ENCODE results near the gene METTL22.
A peak's percentile ranks its signal among the peaks of the same experiment; 100 is the strongest.

Gene METTL22

GRCh38 chr16:8644211-8645140 lies 23.0 kb downstream of the METTL22 start:
- peak; percentile 84 for TF ChIP-seq CTCF (IDR thresholded peaks at IDR 0.05)
- Histone ChIP-seq H3K4me3 (ENCODE audit: low read depth in 1 of 2, low read length in 1 of 2) (peak overlapping the region; percentile 72 to 89), H3K4me1 (ENCODE audit: control insufficient read depth in 1 of 2, insufficient read depth in 1 of 2, low read depth in 1 of 2, low read length in 1 of 2) (peaks cover 30 to 33% of the 10 kb centered on the region in 2 experiments), H3K9me3 (no peaks in the 10 kb centered on the region), H3K27me3 (no peaks in the 10 kb centered on the region), H3K36me3 (peaks cover 66% of the 10 kb centered on the region), H3K27ac (peak overlapping the region; percentile 99)

- peak overlapping the region; percentile 99 for H3K27ac ChIP-seq
Measured at GRCh38 chr16:8645141-8645521, 23.6 kb downstream of the METTL22 start.

GRCh38 chr16:8645831-8646230 lies 24.3 kb downstream of the METTL22 start:
- H3K4me3 ChIP-seq (ENCODE audit: low read depth in 1 of 2, low read length in 1 of 2), result peak overlapping the region in 1 of 2 experiments; percentile 72
- TF ChIP-seq CTCF (IDR thresholded peaks at IDR 0.05), result no peak
- peaks cover 58% of the 10 kb centered on the region for H3K36me3 ChIP-seq
- peaks cover 30 to 33% of the 10 kb centered on the region in 2 experiments for H3K4me1 ChIP-seq (ENCODE audit: control insufficient read depth in 1 of 2, insufficient read depth in 1 of 2, low read depth in 1 of 2, low read length in 1 of 2)
- H3K27me3 ChIP-seq, result no peaks in the 10 kb centered on the region
- H3K9me3 ChIP-seq, result no peaks in the 10 kb centered on the region
- H3K27ac ChIP-seq, result peak overlapping the region; percentile 99

More at GRCh38 chr16:8645141-8645521, 23.6 kb downstream of the METTL22 start:
- Histone ChIP-seq H3K27me3 (no peaks in the 10 kb centered on the region), H3K36me3 (peaks cover 59% of the 10 kb centered on the region), H3K9me3 (no peaks in the 10 kb centered on the region), H3K4me1 (ENCODE audit: control insufficient read depth in 1 of 2, insufficient read depth in 1 of 2, low read depth in 1 of 2, low read length in 1 of 2) (peaks cover 30 to 33% of the 10 kb centered on the region in 2 experiments), H3K4me3 (ENCODE audit: low read depth in 1 of 2, low read length in 1 of 2) (peak overlapping the region; percentile 72 to 89)
- no peak for TF ChIP-seq CTCF (IDR thresholded peaks at IDR 0.05)

GRCh38 chr16:8646326-8647053 lies 25.0 kb downstream of the METTL22 start:
- no peaks in the 10 kb centered on the region for H3K27me3 ChIP-seq
- H3K4me3 ChIP-seq (ENCODE audit: low read depth in 1 of 2, low read length in 1 of 2), result no peak overlapping the region
- peak overlapping the region; percentile 99 for H3K27ac ChIP-seq
- TF ChIP-seq CTCF (IDR thresholded peaks at IDR 0.05), result no peak
- no peaks in the 10 kb centered on the region for H3K9me3 ChIP-seq
- H3K4me1 ChIP-seq (ENCODE audit: control insufficient read depth in 1 of 2, insufficient read depth in 1 of 2, low read depth in 1 of 2, low read length in 1 of 2), result peaks cover 30 to 33% of the 10 kb centered on the region in 2 experiments
- H3K36me3 ChIP-seq, result peaks cover 53% of the 10 kb centered on the region

- TF ChIP-seq CTCF (IDR thresholded peaks at IDR 0.05), result no peak
- no peaks in the 10 kb centered on the region for H3K27me3 ChIP-seq
- H3K9me3 ChIP-seq, result no peaks in the 10 kb centered on the region
- no peak overlapping the region for H3K4me3 ChIP-seq (ENCODE audit: low read depth in 1 of 2, low read length in 1 of 2)
- H3K4me1 ChIP-seq (ENCODE audit: control insufficient read depth in 1 of 2, insufficient read depth in 1 of 2, low read depth in 1 of 2, low read length in 1 of 2), result peaks cover 30 to 33% of the 10 kb centered on the region in 2 experiments
- no peak overlapping the region for H3K27ac ChIP-seq
- H3K36me3 ChIP-seq, result peaks cover 42% of the 10 kb centered on the region
Measured at GRCh38 chr16:8647721-8648318, 26.3 kb downstream of the METTL22 start.

All from neutrophil (primary cell).